PC-9 (cell line): ENCODE results near the gene IYD.

Experiments
- CTCF ChIP-seq: fragments of 200-600 bp; sonication (generic); conservative IDR thresholded peaks from 2 replicates; pipeline ENCODE4 v1.6.1; 2017; ENCODE audit warnings: mixed run types, antibody characterized with exemption, mild to moderate bottlenecking, moderate library complexity
- EZH2 ChIP-seq: fragments of 200-600 bp; sonication (generic); IDR thresholded peaks from 2 replicates; pipeline ENCODE4 v1.8.0; 2017; ENCODE audit warnings: antibody characterized with exemption, low read depth

GRCh38 chr6:150347845-150348244, 21.0 kb upstream of the IYD start:
- TF ChIP-seq CTCF (no peak), EZH2 (no peak)
